Measurements from ENCODE around the gene PPM1A.

DNA sequence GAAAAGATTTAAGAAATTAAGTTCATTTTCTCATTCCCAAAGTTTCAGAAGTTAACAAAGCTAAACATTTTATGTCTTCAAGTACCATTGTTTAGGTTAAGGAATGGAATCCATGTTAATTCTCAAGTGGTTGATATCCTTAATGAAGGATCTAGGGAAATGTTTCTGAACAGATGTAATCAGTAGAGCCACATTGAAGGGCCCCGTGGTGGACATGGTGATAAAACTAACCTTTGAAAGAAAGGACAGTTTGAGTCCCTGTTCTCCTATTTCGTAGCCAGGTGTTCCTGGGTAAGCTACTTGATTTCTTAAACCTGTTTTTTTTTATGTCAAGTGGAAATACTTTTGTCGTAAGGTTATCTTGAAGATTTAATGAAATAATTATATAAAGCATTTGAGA lies 4.6 kb downstream of the PPM1A start:
- TF ChIP-seq CTCF (IDR thresholded peaks at IDR 0.05) = no peak
- no peak for TF ChIP-seq POLR2A (IDR thresholded peaks at IDR 0.05)
